SH-SY5Y (cell line): ENCODE measurements around the gene RAMACL.

Experiments
- GATA2 ChIP-seq: IDR thresholded peaks from 2 replicates; pipeline ENCODE4 v1.6.1; 2011; ENCODE audit warnings: mild to moderate bottlenecking, low read depth, low read length
- GATA3 ChIP-seq: IDR thresholded peaks from 2 replicates; pipeline ENCODE4 v1.6.1; 2011; ENCODE audit warnings: low read depth, mild to moderate bottlenecking, low read length, moderate library complexity

GRCh38 chr6:166614589-166614988, 28.1 kb upstream of the RAMACL start:
- TF ChIP-seq GATA2 (no peak), GATA3 (no peak)
